Body of pancreas (tissue), 4 donors: ENCODE data around the gene KRTAP2-2.

Source experiments
- POLR2A ChIP-seq, 3 donors: fragments of 450-650 bp; IDR thresholded peaks; one replicate each; pipeline ENCODE4 v1.6.1; 2016; ENCODE audit warnings: antibody characterized with exemption in 3 of 3, mild to moderate bottlenecking in 2 of 3
- TF ChIP-seq, protein P1 (sequence below), 7 experiments: fragments of 450-650 bp in 4 of 7; fragments of 200-600 bp in 3 of 7; sonication (generic) in 3 of 7; IDR thresholded peaks; one replicate each; pipeline ENCODE4 v1.5.1; 2016 to 2019; ENCODE audit warnings: antibody characterized with exemption in 7 of 7

DNA sequence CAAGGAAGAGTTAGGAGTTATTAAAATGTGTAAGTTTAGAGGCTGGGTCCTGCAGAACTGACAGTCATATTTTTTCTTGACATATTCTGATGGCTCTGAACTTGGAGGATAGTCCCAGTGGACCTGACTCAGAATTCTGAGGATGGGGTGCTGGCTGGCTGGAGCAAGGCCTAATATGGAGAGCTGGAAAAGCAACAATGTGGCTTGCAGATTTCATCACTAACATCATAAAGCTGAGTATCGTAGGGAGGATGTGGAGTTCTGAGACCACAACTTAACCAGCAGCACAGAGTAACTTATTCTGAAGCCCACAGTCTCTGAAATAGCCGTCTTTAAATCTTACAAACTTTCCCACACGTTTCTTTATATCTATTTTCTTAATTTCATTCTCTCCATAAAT lies 30.3 kb downstream of the KRTAP2-2 start:
- TF ChIP-seq, protein P1, sequence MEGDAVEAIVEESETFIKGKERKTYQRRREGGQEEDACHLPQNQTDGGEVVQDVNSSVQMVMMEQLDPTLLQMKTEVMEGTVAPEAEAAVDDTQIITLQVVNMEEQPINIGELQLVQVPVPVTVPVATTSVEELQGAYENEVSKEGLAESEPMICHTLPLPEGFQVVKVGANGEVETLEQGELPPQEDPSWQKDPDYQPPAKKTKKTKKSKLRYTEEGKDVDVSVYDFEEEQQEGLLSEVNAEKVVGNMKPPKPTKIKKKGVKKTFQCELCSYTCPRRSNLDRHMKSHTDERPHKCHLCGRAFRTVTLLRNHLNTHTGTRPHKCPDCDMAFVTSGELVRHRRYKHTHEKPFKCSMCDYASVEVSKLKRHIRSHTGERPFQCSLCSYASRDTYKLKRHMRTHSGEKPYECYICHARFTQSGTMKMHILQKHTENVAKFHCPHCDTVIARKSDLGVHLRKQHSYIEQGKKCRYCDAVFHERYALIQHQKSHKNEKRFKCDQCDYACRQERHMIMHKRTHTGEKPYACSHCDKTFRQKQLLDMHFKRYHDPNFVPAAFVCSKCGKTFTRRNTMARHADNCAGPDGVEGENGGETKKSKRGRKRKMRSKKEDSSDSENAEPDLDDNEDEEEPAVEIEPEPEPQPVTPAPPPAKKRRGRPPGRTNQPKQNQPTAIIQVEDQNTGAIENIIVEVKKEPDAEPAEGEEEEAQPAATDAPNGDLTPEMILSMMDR (IDR thresholded peaks at IDR 0.05) = no peak
- no peak for TF ChIP-seq POLR2A (IDR thresholded peaks at IDR 0.05)
